H1 (cell line): Measurements from ENCODE around the gene TACC2.

ENCODE experiments used
- CEBPB ChIP-seq: IDR thresholded peaks from 2 replicates; pipeline ENCODE4 v1.6.1; 2012; ENCODE audit warnings: low read depth, low read length
- JUND ChIP-seq: IDR thresholded peaks from 2 replicates; pipeline ENCODE4 v1.6.1; 2011; ENCODE audit warnings: mild to moderate bottlenecking, improper control_type of control experiment, low read length
- POLR2A ChIP-seq, 2 experiments: IDR thresholded peaks; 1 replicate in 1 of 2; 2 replicates in 1 of 2; pipeline ENCODE4 v1.6.1; 2011; ENCODE audit warnings: low read depth in 2 of 2, low read length in 2 of 2, mild to moderate bottlenecking in 2 of 2; ENCODE audit errors: control extremely low read depth in 1 of 2
- SUZ12 ChIP-seq: fragments of 200-600 bp; sonication (generic); IDR thresholded peaks from 2 replicates; pipeline ENCODE4 v1.6.1; 2012; ENCODE audit warnings: mild to moderate bottlenecking, inconsistent platforms, low read length, moderate library complexity, mixed read lengths

- TF ChIP-seq POLR2A (IDR thresholded peaks at IDR 0.05; ENCODE audit: control extremely low read depth in 1 of 2, low read depth in 2 of 2, low read length in 2 of 2) (no peak), JUND (no peak), SUZ12 (no peak), CEBPB (no peak)
Measured at GRCh38 chr10:122224159-122224558, 235.2 kb downstream of the TACC2 start.
